ENCODE results near the gene MACROD2. TPM values are rescaled to one million over a fixed set of nuclear protein-coding genes. Genes with fewer than 3 reads are reported as not detected.

The MACROD2 gene
- total RNA-seq, 4 donors from 2014 or later = 1.8 to 4.8 (median 2.9) TPM

- H3K36me3 ChIP-seq = no peaks in the 10 kb centered on the region
- TF ChIP-seq POLR2A (IDR thresholded peaks at IDR 0.05) = no peak
- TF ChIP-seq CTCF (IDR thresholded peaks at IDR 0.05) = no peak
- H3K9me3 ChIP-seq = no peaks in the 10 kb centered on the region
- no peaks in the 10 kb centered on the region for H3K27me3 ChIP-seq
- WGBS, 2 donors = 34 to 56% methylated on average over 5 of the region's 5 CpGs
- DNase-seq = no peak
- intact Hi-C loops (cut with DNase I) = no loop called here
- no peak overlapping the region for H3K4me3 ChIP-seq
- peak overlapping the region in 2 of 4 donors; percentile 51 to 75 for H3K27ac ChIP-seq
- H3K4me1 ChIP-seq = peaks cover 0 to 29% (median 4%) of the 10 kb centered on the region in 3 donors
These were observed 527.3 kb downstream of the MACROD2 start for GRCh38 chr20:14522595-14522994.

GRCh38 chr20:14523090-14523489 is 527.8 kb downstream of the MACROD2 start:
- H3K27ac ChIP-seq = peak overlapping the region in 3 of 4 donors; percentile 18 to 75 (median 49)
- no peaks in the 10 kb centered on the region for H3K36me3 ChIP-seq
- peaks cover 0 to 29% (median 4%) of the 10 kb centered on the region in 3 donors for H3K4me1 ChIP-seq
- no peaks in the 10 kb centered on the region for H3K27me3 ChIP-seq
- TF ChIP-seq CTCF (IDR thresholded peaks at IDR 0.05) (no peak), POLR2A (IDR thresholded peaks at IDR 0.05) (no peak)
- no peak for DNase-seq
- no peak overlapping the region for H3K4me3 ChIP-seq
- 40 to 49% methylated on average over 4 of the region's 4 CpGs for WGBS, 2 donors
- intact Hi-C loops (cut with DNase I) = no loop called here
- no peaks in the 10 kb centered on the region for H3K9me3 ChIP-seq

GRCh38 chr20:14525426-14525825 is 530.1 kb downstream of the MACROD2 start:
- H3K27me3 ChIP-seq = no peaks in the 10 kb centered on the region
- H3K36me3 ChIP-seq = no peaks in the 10 kb centered on the region
- H3K27ac ChIP-seq = no peak overlapping the region
- DNase-seq = no peak
- no peaks in the 10 kb centered on the region for H3K9me3 ChIP-seq
- 69 to 100% methylated on average over 1 of the region's 1 CpG for WGBS, 2 donors
- intact Hi-C loops (cut with DNase I) = no loop called here
- no peak overlapping the region for H3K4me3 ChIP-seq
- TF ChIP-seq POLR2A (IDR thresholded peaks at IDR 0.05) (no peak), CTCF (IDR thresholded peaks at IDR 0.05) (no peak)
- H3K4me1 ChIP-seq = peaks cover 0 to 20% (median 4%) of the 10 kb centered on the region in 3 donors

GRCh38 chr20:14526891-14527290 is 531.6 kb downstream of the MACROD2 start:
- H3K9me3 ChIP-seq = no peaks in the 10 kb centered on the region
- intact Hi-C loops (cut with DNase I) = no loop called here
- H3K4me1 ChIP-seq = peaks cover 0 to 17% (median 4%) of the 10 kb centered on the region in 3 donors
- WGBS, 2 donors = 94 to 97% methylated on average over 12 of the region's 12 CpGs
- H3K36me3 ChIP-seq = no peaks in the 10 kb centered on the region
- no peaks in the 10 kb centered on the region for H3K27me3 ChIP-seq
- no peak for TF ChIP-seq CTCF (IDR thresholded peaks at IDR 0.05)
- no peak for TF ChIP-seq POLR2A (IDR thresholded peaks at IDR 0.05)
- DNase-seq = no peak
- no peak overlapping the region for H3K4me3 ChIP-seq
- H3K27ac ChIP-seq = no peak overlapping the region

GRCh38 chr20:14531786-14532185 is 536.5 kb downstream of the MACROD2 start:
- 74 to 83% methylated on average over 5 of the region's 5 CpGs for WGBS, 2 donors
- no peak overlapping the region for H3K4me3 ChIP-seq
- no peaks in the 10 kb centered on the region for H3K9me3 ChIP-seq

More at GRCh38 chr20:14531786-14532185, 536.5 kb downstream of the MACROD2 start:
- no peak for TF ChIP-seq POLR2A (IDR thresholded peaks at IDR 0.05)
- no peak for TF ChIP-seq CTCF (IDR thresholded peaks at IDR 0.05)
- Histone ChIP-seq H3K27ac (no peak overlapping the region), H3K4me1 (peaks cover 0 to 1% (median 0%) of the 10 kb centered on the region in 3 donors), H3K36me3 (no peaks in the 10 kb centered on the region), H3K27me3 (no peaks in the 10 kb centered on the region)
- intact Hi-C loops (cut with DNase I) = no loop called here
- DNase-seq = no peak
